ENCODE results near the gene DENND5A. TPM values are rescaled to one million over a fixed set of nuclear protein-coding genes. Genes with fewer than 3 reads are reported as not detected.

The DENND5A gene
- total and polyA plus RNA-seq, 10 of the 15 experiments (the other 5 are each of a cell fraction or from before 2014, with no cell fraction given), result 15.6 to 157 (median 85.1) TPM

- DNase-seq (ENCODE audit: low read depth, low spot score), result no peak
- no peak overlapping the region for H3K4me2 ChIP-seq (ENCODE audit: control insufficient read depth, insufficient read depth)
- H3K4me3 ChIP-seq, result no peak overlapping the region
- no TSS peak for BruUV-seq (replicated peaks)
- SMC1A ChIA-PET (ENCODE audit: uncharacterized antibody, unreplicated experiment), result no interaction called here
- TF ChIP-seq BMI1 (IDR thresholded peaks at IDR 0.05; ENCODE audit: borderline replicate concordance) (no peak), PML (IDR thresholded peaks at IDR 0.05; ENCODE audit: low read length) (no peak), SMAD5 (IDR thresholded peaks at IDR 0.05; ENCODE audit: low read depth) (no peak), RAD21 (IDR thresholded peaks at IDR 0.05; ENCODE audit: insufficient read depth, low read depth, low read length) (peak; percentile 19; the same call in 1 of the 2 replicates), KDM1A (IDR thresholded peaks at IDR 0.05; ENCODE audit: borderline replicate concordance) (no peak), POLR2AphosphoS5 (IDR thresholded peaks at IDR 0.05; ENCODE audit: low read length) (no peak), NRF1 (conservative IDR thresholded peaks at IDR 0.05; ENCODE audit: low read depth, low read length) (no peak)
- TF ChIP-seq, protein P1, sequence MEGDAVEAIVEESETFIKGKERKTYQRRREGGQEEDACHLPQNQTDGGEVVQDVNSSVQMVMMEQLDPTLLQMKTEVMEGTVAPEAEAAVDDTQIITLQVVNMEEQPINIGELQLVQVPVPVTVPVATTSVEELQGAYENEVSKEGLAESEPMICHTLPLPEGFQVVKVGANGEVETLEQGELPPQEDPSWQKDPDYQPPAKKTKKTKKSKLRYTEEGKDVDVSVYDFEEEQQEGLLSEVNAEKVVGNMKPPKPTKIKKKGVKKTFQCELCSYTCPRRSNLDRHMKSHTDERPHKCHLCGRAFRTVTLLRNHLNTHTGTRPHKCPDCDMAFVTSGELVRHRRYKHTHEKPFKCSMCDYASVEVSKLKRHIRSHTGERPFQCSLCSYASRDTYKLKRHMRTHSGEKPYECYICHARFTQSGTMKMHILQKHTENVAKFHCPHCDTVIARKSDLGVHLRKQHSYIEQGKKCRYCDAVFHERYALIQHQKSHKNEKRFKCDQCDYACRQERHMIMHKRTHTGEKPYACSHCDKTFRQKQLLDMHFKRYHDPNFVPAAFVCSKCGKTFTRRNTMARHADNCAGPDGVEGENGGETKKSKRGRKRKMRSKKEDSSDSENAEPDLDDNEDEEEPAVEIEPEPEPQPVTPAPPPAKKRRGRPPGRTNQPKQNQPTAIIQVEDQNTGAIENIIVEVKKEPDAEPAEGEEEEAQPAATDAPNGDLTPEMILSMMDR (IDR thresholded peaks at IDR 0.05 in 2 of 3, conservative IDR thresholded peaks at IDR 0.05 in 1 of 3; ENCODE audit: control insufficient read depth in 2 of 3, extremely low read depth in 1 of 3, insufficient read depth in 1 of 3, low read depth in 3 of 3, low read length in 3 of 3), result peak; percentile 18 to 20 (median 19); a peak in 3 of 6 replicates
- intact Hi-C loops (cut with micrococcal nuclease; ENCODE audit: unreplicated experiment) (no loop called here), in situ Hi-C loops (cut with MboI) (no loop called here)
- no peak overlapping the region for H3K27ac ChIP-seq (ENCODE audit: control insufficient read depth, insufficient read depth)
- RAD21 ChIA-PET (ENCODE audit: unreplicated experiment), result no interaction called here
- no peaks in the 10 kb centered on the region for H3K27me3 ChIP-seq (replicated peaks in 1 of 2; ENCODE audit: control insufficient read depth in 2 of 2, insufficient read depth in 2 of 2, low read length in 1 of 2)
- POLR2A ChIA-PET, result no interaction called here
- H3K9me3 ChIP-seq (replicated peaks; ENCODE audit: control insufficient read depth, insufficient read depth, low read length), result no peaks in the 10 kb centered on the region
- H3K79me2 ChIP-seq (ENCODE audit: control insufficient read depth, insufficient read depth, low read length), result no peaks in the 10 kb centered on the region
- CTCF ChIA-PET, result interaction anchor here (2.0 to 2.7 kb wide), 2 partner anchors 11 to 106 kb away, joined by 5 to 7 read pairs; no protein-coding TSS in a partner anchor
- no peaks in the 10 kb centered on the region for H4K20me1 ChIP-seq (ENCODE audit: control insufficient read depth, insufficient read depth)
- no peaks in the 10 kb centered on the region for H3K36me3 ChIP-seq (ENCODE audit: control insufficient read depth in 2 of 2, insufficient read depth in 2 of 2, low read length in 1 of 2)
- H2AFZ ChIP-seq (ENCODE audit: control insufficient read depth, low read depth, low read length), result no peak overlapping the region
- H3K4me1 ChIP-seq (ENCODE audit: control insufficient read depth, insufficient read depth, low read length), result no peaks in the 10 kb centered on the region
- no peak overlapping the region for H3K9ac ChIP-seq (ENCODE audit: control insufficient read depth, insufficient read depth, low read length)
- 50% methylated on average over 9 of the region's 9 CpGs for WGBS (ENCODE audit: insufficient coverage, insufficient replicate concordance, low lambda C conversion rate, missing lambda C conversion rate)
- ATAC-seq, result peak; percentile 70
- FAIRE-seq, result no peak
These were observed 144.3 kb downstream of the DENND5A start for GRCh38 chr11:9120664-9121468.
